HFFc6 (cell line): ENCODE data around the gene RPS13. TPM values are rescaled to one million over a fixed set of nuclear protein-coding genes. Genes with fewer than 3 reads are reported as not detected.
"Not testable (repeated sequence)": the region's sequence is repeated elsewhere in the genome, so short reads cannot be mapped to it uniquely, and the experiment has no call there.

ENCODE experiments used
- DNase-seq: peaks from one replicate; pipeline ENCODE4 v3.0.0-alpha.2; 2018
- H3K27ac Mint-ChIP-seq: 2 replicates; pipeline ENCODE4 v1.8.0; 2020; ENCODE audit warnings: mild to moderate bottlenecking, mixed read lengths
- H3K27me3 Mint-ChIP-seq: 2 replicates; pipeline ENCODE4 v1.8.0; 2021; ENCODE audit warnings: mild to moderate bottlenecking, moderate library complexity, mixed read lengths; ENCODE audit not compliant: insufficient read depth
- H3K36me3 Mint-ChIP-seq: 2 replicates; pipeline ENCODE4 v1.8.0; 2021; ENCODE audit warnings: low read depth, mixed read lengths
- H3K4me1 Mint-ChIP-seq: 2 replicates; pipeline ENCODE4 v1.8.0; 2020; ENCODE audit warnings: low read depth, mixed read lengths
- H3K4me3 Mint-ChIP-seq: 2 replicates; pipeline ENCODE4 v1.8.0; 2020; ENCODE audit warnings: mild to moderate bottlenecking, moderate library complexity, mixed read lengths
- H3K9me3 Mint-ChIP-seq: 2 replicates; pipeline ENCODE4 v1.8.0; 2020; ENCODE audit warnings: mild to moderate bottlenecking, mixed read lengths
- CTCF ChIP-seq: fragments of 200-600 bp; sonication (generic); IDR thresholded peaks from 2 replicates; pipeline ENCODE4 v1.5.0; 2021; ENCODE audit warnings: antibody characterized with exemption, mild to moderate bottlenecking
- long read RNA-seq: library from polyadenylated mRNA; unstranded; transcript quantifications from one replicate; pipeline ENCODE4 v2.0.0, GENCODE V29; 2019
- total RNA-seq, 6 experiments: library from RNA; stranded (reverse); fragmentation: NEBNext Ultra II Directional; extraction: Animal tissue kit (Norgen Biotek cat#: 25700); gene quantifications; 2 replicates in 1 of 6; 3 replicates in 5 of 6; pipeline ENCODE4 v1.2.3, GENCODE V29; 2021

RPS13 gene
- 1,000 to 10,000 TPM in 5 of 6 experiments, 100 to 1,000 TPM in 1; 965 to 1,115 (median 1,072) TPM for total RNA-seq
- long read RNA-seq, transcript RPS13-208 (3 exons, 746 nt), result minor isoform, 5 of 1,311 reads
- long read RNA-seq, transcript RPS13-203 (5 exons, 664 nt), result minor isoform, 18 of 1,311 reads
- long read RNA-seq, transcript RPS13-202 (6 exons, 646 nt), result major isoform, 1,249 of 1,311 reads
- long read RNA-seq, partial matches to known transcripts, result 4 of 1,311 reads
- long read RNA-seq, other reads (novel, unspliced or antisense), result 30 of 1,311 reads

GRCh38 chr11:17077520-17078401, at the start of gene RPS13:
Gene RPS13 (minus strand): TSS chr11:17077667. CDS start chr11:17077641, 26 bp downstream.
- H3K36me3 Mint-ChIP-seq, result peaks cover 46% of the 10 kb centered on the region
- H3K4me1 Mint-ChIP-seq, result peaks cover 34% of the 10 kb centered on the region
- H3K4me3 Mint-ChIP-seq, result peak within 1 kb of the TSS; percentile 99
- H3K9me3 Mint-ChIP-seq, result peaks cover 3% of the 10 kb centered on the region; the same call in 1 of the 2 replicates
- peaks cover 5% of the 10 kb centered on the region for H3K27me3 Mint-ChIP-seq
- TF ChIP-seq CTCF, result no peak
- peak within 1 kb of the TSS; percentile 97 for H3K27ac Mint-ChIP-seq
- DNase-seq, result peak; percentile 98

GRCh38 chr11:17121981-17122380, 44.5 kb upstream of the RPS13 start:
- no peaks in the 10 kb centered on the region for H3K9me3 Mint-ChIP-seq
- no peak for TF ChIP-seq CTCF
- no peak overlapping the region for H3K4me3 Mint-ChIP-seq
- H3K27me3 Mint-ChIP-seq, result no peaks in the 10 kb centered on the region; the same call in 1 of the 2 replicates
- peaks cover 15% of the 10 kb centered on the region for H3K36me3 Mint-ChIP-seq
- peaks cover 13% of the 10 kb centered on the region for H3K4me1 Mint-ChIP-seq
- H3K27ac Mint-ChIP-seq, result no peak overlapping the region
- DNase-seq, result no peak

- peaks cover 11% of the 10 kb centered on the region for H3K36me3 Mint-ChIP-seq
Observed at GRCh38 chr11:17117262-17117661, 39.8 kb upstream of the RPS13 start.

GRCh38 chr11:17116117-17116516, 38.6 kb upstream of the RPS13 start:
- no peak for DNase-seq
- no peaks in the 10 kb centered on the region for H3K4me1 Mint-ChIP-seq
- no peak for TF ChIP-seq CTCF
- H3K36me3 Mint-ChIP-seq, result peaks cover 9% of the 10 kb centered on the region
- H3K4me3 Mint-ChIP-seq, result no peak overlapping the region
- H3K27me3 Mint-ChIP-seq, result no peaks in the 10 kb centered on the region; the same call in 1 of the 2 replicates
- H3K9me3 Mint-ChIP-seq, result no peaks in the 10 kb centered on the region
- no peak overlapping the region for H3K27ac Mint-ChIP-seq

More at GRCh38 chr11:17117262-17117661, 39.8 kb upstream of the RPS13 start:
- Mint-ChIP-seq H3K4me3 (no peak overlapping the region), H3K4me1 (peaks cover 5% of the 10 kb centered on the region), H3K27me3 (no peaks in the 10 kb centered on the region), H3K27ac (no peak overlapping the region), H3K9me3 (no peaks in the 10 kb centered on the region)
- no peak for DNase-seq
- no peak for TF ChIP-seq CTCF

GRCh38 chr11:17107745-17108144, 30.3 kb upstream of the RPS13 start:
- not testable (repeated sequence) for H3K27ac Mint-ChIP-seq, H3K27me3 Mint-ChIP-seq, H3K9me3 Mint-ChIP-seq, H3K4me1 Mint-ChIP-seq, H3K4me3 Mint-ChIP-seq, DNase-seq, H3K36me3 Mint-ChIP-seq
- peak; percentile 63 for TF ChIP-seq CTCF

GRCh38 chr11:17105404-17106040, 28.1 kb upstream of the RPS13 start:
- H3K27me3 Mint-ChIP-seq, H3K4me1 Mint-ChIP-seq, DNase-seq, H3K9me3 Mint-ChIP-seq, H3K27ac Mint-ChIP-seq, H3K4me3 Mint-ChIP-seq, H3K36me3 Mint-ChIP-seq: not testable (repeated sequence)
